MM.1S (cell line): Measurements from ENCODE around the gene HINT2.
A peak's percentile ranks its signal among the peaks of the same experiment; 100 is the strongest.

Experiments used
- DNase-seq: peaks from one replicate; pipeline ENCODE4 v3.0.0-alpha.2; 2015
- H2AFZ ChIP-seq: fragments of 300-600 bp; sonication (generic); 2 replicates; pipeline ENCODE4 v1.6.0; 2016; ENCODE audit warnings: antibody characterized with exemption, low read length
- H3F3A ChIP-seq: fragments of 300-600 bp; sonication (generic); 2 replicates; pipeline ENCODE4 v1.6.1; 2016; ENCODE audit warnings: mild to moderate bottlenecking, antibody characterized with exemption, low read length, moderate library complexity, mixed read lengths; ENCODE audit not compliant: insufficient read depth
- H3K27ac ChIP-seq: fragments of 300-600 bp; sonication (generic); 2 replicates; pipeline ENCODE4 v1.5.1; 2016; ENCODE audit warnings: mild to moderate bottlenecking, low read length
- H3K27me3 ChIP-seq: fragments of 300-600 bp; sonication (generic); replicated peaks from 2 replicates; pipeline ENCODE4 v1.6.0; 2016; ENCODE audit warnings: low read length; ENCODE audit not compliant: insufficient read depth
- H3K36me3 ChIP-seq: fragments of 300-600 bp; sonication (generic); replicated peaks from 2 replicates; pipeline ENCODE4 v1.6.1; 2016; ENCODE audit warnings: mild to moderate bottlenecking, low read length, mixed read lengths; ENCODE audit not compliant: insufficient read depth
- H3K4me1 ChIP-seq: fragments of 300-600 bp; sonication (generic); 2 replicates; pipeline ENCODE4 v1.6.1; 2016; ENCODE audit warnings: low read length, mixed read lengths
- H3K4me2 ChIP-seq: fragments of 300-600 bp; sonication (generic); 2 replicates; pipeline ENCODE4 v1.6.0; 2016; ENCODE audit warnings: low read depth, low read length
- H3K4me3 ChIP-seq: fragments of 300-600 bp; sonication (generic); 2 replicates; pipeline ENCODE4 v1.5.1; 2016; ENCODE audit warnings: low read length, mixed read lengths
- H3K79me2 ChIP-seq: fragments of 300-600 bp; sonication (generic); 2 replicates; pipeline ENCODE4 v1.6.1; 2016; ENCODE audit warnings: mixed run types, low read length, mixed read lengths
- H3K9ac ChIP-seq: fragments of 300-600 bp; sonication (generic); 2 replicates; pipeline ENCODE4 v1.6.1; 2016; ENCODE audit warnings: low read length, mixed read lengths
- H3K9me2 ChIP-seq: fragments of 300-600 bp; sonication (generic); replicated peaks from 2 replicates; pipeline ENCODE4 v1.6.1; 2016; ENCODE audit warnings: mild to moderate bottlenecking, low read length, mixed read lengths; ENCODE audit not compliant: insufficient read depth
- H3K9me3 ChIP-seq: fragments of 300-600 bp; sonication (generic); replicated peaks from 2 replicates; pipeline ENCODE4 v1.6.1; 2016; ENCODE audit warnings: mild to moderate bottlenecking, low read length, mixed read lengths; ENCODE audit not compliant: insufficient read depth
- H4K20me1 ChIP-seq: fragments of 300-600 bp; sonication (generic); 2 replicates; pipeline ENCODE4 v1.6.1; 2016; ENCODE audit warnings: mild to moderate bottlenecking, low read length, moderate library complexity, mixed read lengths; ENCODE audit not compliant: insufficient read depth
- CTCF ChIP-seq: fragments of 300-600 bp; sonication (generic); IDR thresholded peaks from 2 replicates; pipeline ENCODE4 v1.5.1; 2016; ENCODE audit warnings: antibody characterized with exemption, low read length, mixed read lengths
- EZH2 ChIP-seq: fragments of 300-600 bp; sonication (generic); optimal IDR thresholded peaks from 2 replicates; pipeline ENCODE3; 2017; ENCODE audit warnings: low read depth, mild to moderate bottlenecking, antibody characterized with exemption, low read length, mixed read lengths
- EZH2phosphoT487 ChIP-seq: fragments of 300-600 bp; sonication (generic); IDR thresholded peaks from 2 replicates; pipeline ENCODE4 v1.6.1; 2018; ENCODE audit warnings: antibody characterized with exemption, low read length

HINT2 gene

GRCh38 chr9:35842020-35842745, 27.3 kb upstream of the HINT2 start:
- H4K20me1 ChIP-seq: no peaks in the 10 kb centered on the region
- no peak for DNase-seq
- H3K4me1 ChIP-seq: peaks cover 47% of the 10 kb centered on the region
- peak overlapping the region; percentile 47; the same call in 1 of the 2 replicates for H3K27ac ChIP-seq
- H3K9ac ChIP-seq: no peak overlapping the region
- H2AFZ ChIP-seq: peak overlapping the region; percentile 31; the same call in 1 of the 2 replicates
- H3K79me2 ChIP-seq: no peaks in the 10 kb centered on the region
- H3K4me2 ChIP-seq: peak overlapping the region; percentile 61
- TF ChIP-seq EZH2 (no peak), EZH2phosphoT487 (no peak), CTCF (no peak)
- H3K4me3 ChIP-seq: no peak overlapping the region
- no peaks in the 10 kb centered on the region for H3K9me3 ChIP-seq
- peaks cover 8% of the 10 kb centered on the region for H3F3A ChIP-seq
- no peaks in the 10 kb centered on the region for H3K27me3 ChIP-seq
- H3K9me2 ChIP-seq: no peaks in the 10 kb centered on the region
- no peaks in the 10 kb centered on the region for H3K36me3 ChIP-seq

- Histone ChIP-seq H2AFZ (no peak overlapping the region), H3K27ac (no peak overlapping the region), H3K36me3 (no peaks in the 10 kb centered on the region), H4K20me1 (no peaks in the 10 kb centered on the region), H3K4me3 (no peak overlapping the region), H3K27me3 (no peaks in the 10 kb centered on the region), H3F3A (peaks cover 7% of the 10 kb centered on the region; the same call in 1 of the 2 replicates), H3K9me3 (no peaks in the 10 kb centered on the region), H3K9me2 (no peaks in the 10 kb centered on the region), H3K4me1 (peaks cover 41% of the 10 kb centered on the region), H3K9ac (no peak overlapping the region), H3K4me2 (no peak overlapping the region), H3K79me2 (no peaks in the 10 kb centered on the region)
- no peak for DNase-seq
- TF ChIP-seq EZH2 (no peak), EZH2phosphoT487 (no peak), CTCF (no peak)
Measured at GRCh38 chr9:35841645-35841900, 26.7 kb upstream of the HINT2 start.

GRCh38 chr9:35840881-35841644, 26.2 kb upstream of the HINT2 start:
- TF ChIP-seq EZH2phosphoT487: no peak
- peaks cover 40% of the 10 kb centered on the region for H3K4me1 ChIP-seq
- no peak overlapping the region for H3K27ac ChIP-seq
- H2AFZ ChIP-seq: no peak overlapping the region
- H3K27me3 ChIP-seq: no peaks in the 10 kb centered on the region
- H3F3A ChIP-seq: peaks cover 7% of the 10 kb centered on the region; the same call in 1 of the 2 replicates
- no peaks in the 10 kb centered on the region for H3K9me3 ChIP-seq
- H3K9ac ChIP-seq: no peak overlapping the region
- no peaks in the 10 kb centered on the region for H3K9me2 ChIP-seq
- no peaks in the 10 kb centered on the region for H3K36me3 ChIP-seq
- H3K79me2 ChIP-seq: no peaks in the 10 kb centered on the region
- H4K20me1 ChIP-seq: no peaks in the 10 kb centered on the region
- H3K4me2 ChIP-seq: no peak overlapping the region
- DNase-seq: no peak
- H3K4me3 ChIP-seq: no peak overlapping the region

GRCh38 chr9:35839926-35840325, 25.1 kb upstream of the HINT2 start:
- Histone ChIP-seq H3K36me3 (no peaks in the 10 kb centered on the region), H3K27ac (no peak overlapping the region), H3K4me2 (no peak overlapping the region), H3K9ac (no peak overlapping the region), H3K4me3 (no peak overlapping the region), H3K27me3 (no peaks in the 10 kb centered on the region), H3K4me1 (peaks cover 34% of the 10 kb centered on the region), H3K9me3 (no peaks in the 10 kb centered on the region), H2AFZ (no peak overlapping the region), H4K20me1 (no peaks in the 10 kb centered on the region), H3K79me2 (no peaks in the 10 kb centered on the region), H3K9me2 (no peaks in the 10 kb centered on the region), H3F3A (peaks cover 5% of the 10 kb centered on the region; the same call in 1 of the 2 replicates)
- TF ChIP-seq EZH2phosphoT487 (no peak), EZH2 (no peak), CTCF (no peak)
- DNase-seq: no peak
